Measurements from ENCODE around the gene BLOC1S6. TPM values are rescaled to one million over a fixed set of nuclear protein-coding genes. Genes with fewer than 3 reads are reported as not detected.
A peak's percentile ranks its signal among the peaks of the same experiment; 100 is the strongest.

BLOC1S6 gene
- total RNA-seq, 1 experiment from 2014 or later, result 28.7 TPM

DNA sequence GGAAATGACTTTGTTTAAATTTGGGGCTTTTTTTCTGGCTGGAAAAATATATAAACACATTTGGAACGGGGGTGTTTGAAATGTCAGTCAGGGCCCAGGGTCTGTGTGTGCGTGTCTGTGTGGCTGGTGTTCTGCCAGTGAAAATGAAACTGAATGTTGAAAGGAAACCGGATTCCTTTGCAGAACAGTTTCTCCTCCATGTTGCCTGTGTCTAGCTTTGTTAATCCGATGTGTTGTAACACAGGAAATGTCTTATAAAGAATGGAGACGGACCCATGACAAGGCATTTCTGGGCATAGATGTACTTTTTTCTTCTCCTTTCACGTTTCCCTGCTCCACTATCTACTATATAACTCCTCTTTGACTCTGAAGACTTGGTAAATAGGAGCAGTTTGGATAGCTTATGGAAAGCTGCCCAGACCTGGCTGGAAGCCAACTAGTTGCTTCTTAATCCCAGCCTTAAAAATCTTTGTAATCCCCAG is 50.4 kb downstream of the BLOC1S6 start:
- DNase-seq (ENCODE audit: low spot score) (no peak), ATAC-seq (no peak)
- no peaks in the 10 kb centered on the region for H3K36me3 Mint-ChIP-seq
- ChIA-PET POLR2A (no interaction called here), CTCF (interaction anchor here (0.9 kb wide), 1 partner anchor 26 kb away, joined by 3 read pairs; no protein-coding TSS in a partner anchor)
- TF ChIP-seq NFATC4 (CRISPR knock-in tag; IDR thresholded peaks at IDR 0.05), result no peak
- H3K4me3 Mint-ChIP-seq, result no peak overlapping the region
- H3K9me3 Mint-ChIP-seq, result no peaks in the 10 kb centered on the region
- no peak overlapping the region for H3K27ac Mint-ChIP-seq
- peaks cover 7% of the 10 kb centered on the region for H3K4me1 Mint-ChIP-seq
- H3K27me3 Mint-ChIP-seq (ENCODE audit: low read depth), result peaks cover 68% of the 10 kb centered on the region

DNA sequence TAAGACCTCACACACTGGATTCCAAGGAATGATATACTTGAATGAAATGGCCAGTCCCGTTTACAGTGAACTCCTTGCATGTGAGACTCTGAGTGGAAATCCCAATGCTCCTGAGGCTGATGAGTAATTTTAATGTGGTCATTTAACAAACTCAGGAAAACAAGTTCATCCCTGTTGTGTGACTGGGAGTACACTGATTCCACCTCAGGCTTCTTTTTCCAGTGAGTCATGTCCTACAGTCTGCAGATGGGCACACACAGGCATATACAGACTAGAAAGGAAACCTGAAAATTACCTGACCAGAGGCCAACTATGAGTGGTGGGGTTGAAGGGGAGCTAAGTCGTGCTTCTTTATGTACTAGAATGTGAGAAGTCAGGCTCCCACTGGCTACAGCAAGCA is 53.4 kb downstream of the BLOC1S6 start:
- Mint-ChIP-seq H3K4me1 (peaks cover 5% of the 10 kb centered on the region), H3K4me3 (no peak overlapping the region), H3K27me3 (ENCODE audit: low read depth) (peaks cover 42% of the 10 kb centered on the region), H3K9me3 (no peaks in the 10 kb centered on the region), H3K36me3 (no peaks in the 10 kb centered on the region), H3K27ac (no peak overlapping the region)
- ChIA-PET CTCF (no interaction called here), POLR2A (no interaction called here)
- no peak for DNase-seq (ENCODE audit: low spot score)
- ATAC-seq, result no peak
- TF ChIP-seq GRHL2 (CRISPR knock-in tag; IDR thresholded peaks at IDR 0.05; ENCODE audit: insufficient replicate concordance, severe bottlenecking), result no peak
- TF ChIP-seq, protein P1, sequence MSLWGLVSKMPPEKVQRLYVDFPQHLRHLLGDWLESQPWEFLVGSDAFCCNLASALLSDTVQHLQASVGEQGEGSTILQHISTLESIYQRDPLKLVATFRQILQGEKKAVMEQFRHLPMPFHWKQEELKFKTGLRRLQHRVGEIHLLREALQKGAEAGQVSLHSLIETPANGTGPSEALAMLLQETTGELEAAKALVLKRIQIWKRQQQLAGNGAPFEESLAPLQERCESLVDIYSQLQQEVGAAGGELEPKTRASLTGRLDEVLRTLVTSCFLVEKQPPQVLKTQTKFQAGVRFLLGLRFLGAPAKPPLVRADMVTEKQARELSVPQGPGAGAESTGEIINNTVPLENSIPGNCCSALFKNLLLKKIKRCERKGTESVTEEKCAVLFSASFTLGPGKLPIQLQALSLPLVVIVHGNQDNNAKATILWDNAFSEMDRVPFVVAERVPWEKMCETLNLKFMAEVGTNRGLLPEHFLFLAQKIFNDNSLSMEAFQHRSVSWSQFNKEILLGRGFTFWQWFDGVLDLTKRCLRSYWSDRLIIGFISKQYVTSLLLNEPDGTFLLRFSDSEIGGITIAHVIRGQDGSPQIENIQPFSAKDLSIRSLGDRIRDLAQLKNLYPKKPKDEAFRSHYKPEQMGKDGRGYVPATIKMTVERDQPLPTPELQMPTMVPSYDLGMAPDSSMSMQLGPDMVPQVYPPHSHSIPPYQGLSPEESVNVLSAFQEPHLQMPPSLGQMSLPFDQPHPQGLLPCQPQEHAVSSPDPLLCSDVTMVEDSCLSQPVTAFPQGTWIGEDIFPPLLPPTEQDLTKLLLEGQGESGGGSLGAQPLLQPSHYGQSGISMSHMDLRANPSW (CRISPR knock-in tag; conservative IDR thresholded peaks at IDR 0.05; ENCODE audit: low read depth), result no peak
- TF ChIP-seq NR3C1 (CRISPR knock-in tag; conservative IDR thresholded peaks at IDR 0.05; ENCODE audit: low read depth), result no peak
- TF ChIP-seq ZNF232 (CRISPR knock-in tag; IDR thresholded peaks at IDR 0.05), result no peak
- no peak for TF ChIP-seq NR2C2 (CRISPR knock-in tag; IDR thresholded peaks at IDR 0.05)
- no peak for TF ChIP-seq ZNF532 (CRISPR knock-in tag; IDR thresholded peaks at IDR 0.05; ENCODE audit: borderline replicate concordance)
- TF ChIP-seq, protein P2, sequence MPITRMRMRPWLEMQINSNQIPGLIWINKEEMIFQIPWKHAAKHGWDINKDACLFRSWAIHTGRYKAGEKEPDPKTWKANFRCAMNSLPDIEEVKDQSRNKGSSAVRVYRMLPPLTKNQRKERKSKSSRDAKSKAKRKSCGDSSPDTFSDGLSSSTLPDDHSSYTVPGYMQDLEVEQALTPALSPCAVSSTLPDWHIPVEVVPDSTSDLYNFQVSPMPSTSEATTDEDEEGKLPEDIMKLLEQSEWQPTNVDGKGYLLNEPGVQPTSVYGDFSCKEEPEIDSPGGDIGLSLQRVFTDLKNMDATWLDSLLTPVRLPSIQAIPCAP (CRISPR knock-in tag; IDR thresholded peaks at IDR 0.05), result no peak
- TF ChIP-seq, protein P3, sequence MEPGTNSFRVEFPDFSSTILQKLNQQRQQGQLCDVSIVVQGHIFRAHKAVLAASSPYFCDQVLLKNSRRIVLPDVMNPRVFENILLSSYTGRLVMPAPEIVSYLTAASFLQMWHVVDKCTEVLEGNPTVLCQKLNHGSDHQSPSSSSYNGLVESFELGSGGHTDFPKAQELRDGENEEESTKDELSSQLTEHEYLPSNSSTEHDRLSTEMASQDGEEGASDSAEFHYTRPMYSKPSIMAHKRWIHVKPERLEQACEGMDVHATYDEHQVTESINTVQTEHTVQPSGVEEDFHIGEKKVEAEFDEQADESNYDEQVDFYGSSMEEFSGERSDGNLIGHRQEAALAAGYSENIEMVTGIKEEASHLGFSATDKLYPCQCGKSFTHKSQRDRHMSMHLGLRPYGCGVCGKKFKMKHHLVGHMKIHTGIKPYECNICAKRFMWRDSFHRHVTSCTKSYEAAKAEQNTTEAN (CRISPR knock-in tag; IDR thresholded peaks at IDR 0.05), result no peak

- H3K36me3 Mint-ChIP-seq, result no peaks in the 10 kb centered on the region
- DNase-seq (ENCODE audit: low spot score) (no peak), ATAC-seq (no peak)
- CTCF ChIA-PET, result no interaction called here
- no peak for TF ChIP-seq TCF7 (CRISPR knock-in tag; IDR thresholded peaks at IDR 0.05; ENCODE audit: low read depth)
- peak; percentile 66 for TF ChIP-seq GABPB1 (CRISPR knock-in tag; IDR thresholded peaks at IDR 0.05)
- POLR2A ChIA-PET, result no interaction called here
- H3K27me3 Mint-ChIP-seq (ENCODE audit: low read depth), result peaks cover 36% of the 10 kb centered on the region
- no peak overlapping the region for H3K4me3 Mint-ChIP-seq
- H3K9me3 Mint-ChIP-seq, result no peaks in the 10 kb centered on the region
- 0 out of 2 replicates have a peak, but pooled peaks cover 2% of the 10 kb centered on the region for H3K4me1 Mint-ChIP-seq
- no peak overlapping the region for H3K27ac Mint-ChIP-seq
Observed at GRCh38 chr15:45641374-45641781, 54.2 kb downstream of the BLOC1S6 start.

All from WTC11 (cell line).